GM18511 (cell line): Measurements from ENCODE around the gene ZRANB3.
"Not testable (repeated sequence)": the region's sequence is repeated elsewhere in the genome, so short reads cannot be mapped to it uniquely, and the experiment has no call there.

Experiments used
- ATAC-seq: cut with Tn5 transposase; IDR thresholded peaks from one replicate; pipeline ENCODE4 v1.9.1; 2021; ENCODE audit warnings: mild to moderate bottlenecking, moderate library complexity; ENCODE audit not compliant: unreplicated experiment

Gene ZRANB3

DNA sequence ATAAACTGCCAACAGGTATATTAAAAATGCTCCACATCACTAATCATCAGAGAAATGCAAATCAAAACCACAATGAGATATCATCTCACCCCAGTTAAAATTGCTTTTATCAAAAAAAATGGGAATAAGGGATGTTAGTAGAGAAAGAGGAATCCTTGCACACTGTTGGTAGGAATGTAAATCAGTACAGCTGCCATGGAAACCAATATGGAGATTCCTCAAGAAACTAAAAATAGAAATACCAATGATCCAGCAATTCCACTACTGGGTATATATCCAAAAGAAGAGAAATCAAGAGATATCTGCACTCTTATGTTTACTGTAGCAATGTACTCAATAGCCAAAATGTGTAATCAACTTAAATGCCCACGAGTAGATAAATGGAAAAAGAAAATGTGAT is 40.6 kb downstream of the ZRANB3 start:
- no peak for ATAC-seq

- no peak for ATAC-seq
Measured at GRCh38 chr2:135485441-135485840, 45.6 kb downstream of the ZRANB3 start.

DNA sequence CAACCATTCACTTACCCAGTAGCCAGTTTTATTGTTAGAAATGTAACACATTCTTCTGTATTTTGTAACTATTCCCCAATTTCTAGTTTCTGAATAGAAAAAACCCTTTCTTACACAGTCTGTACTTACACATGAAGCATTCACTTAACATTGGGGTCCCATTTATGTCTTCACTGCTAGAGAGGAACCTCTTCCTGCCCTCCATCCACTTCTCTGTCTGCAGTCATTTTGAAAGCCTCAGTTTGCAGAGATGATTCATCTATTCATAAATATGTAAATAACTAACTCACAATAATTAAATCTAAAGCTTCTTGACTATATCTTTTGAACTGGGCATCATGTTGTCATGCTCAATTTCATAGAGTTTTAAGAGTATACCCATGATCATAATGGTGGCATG is 55.9 kb downstream of the ZRANB3 start:
- ATAC-seq: no peak

DNA sequence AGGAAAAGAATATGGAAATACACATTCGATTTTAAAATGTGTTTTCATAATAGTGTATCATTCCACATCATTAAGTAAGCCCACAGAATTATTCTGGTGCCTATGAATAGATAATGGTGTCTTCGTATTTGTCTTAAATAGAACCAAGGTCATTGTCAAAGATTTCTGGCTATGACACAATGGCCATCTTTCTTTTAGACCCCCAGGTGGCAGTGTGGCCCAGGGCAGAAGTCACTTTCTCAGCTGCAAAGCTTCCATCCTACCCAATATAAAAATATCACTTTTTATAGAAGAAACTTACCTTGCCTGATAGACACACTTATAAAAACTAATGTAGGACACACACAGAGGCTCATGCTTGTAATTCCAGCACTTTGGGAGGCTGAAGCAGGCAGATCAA is 57.5 kb downstream of the ZRANB3 start:
- peak; percentile 46 for ATAC-seq

- ATAC-seq: no peak
Measured at GRCh38 chr2:135471106-135471505, 59.9 kb downstream of the ZRANB3 start.

- ATAC-seq: no peak
Measured at GRCh38 chr2:135457279-135457678, 73.7 kb downstream of the ZRANB3 start.

GRCh38 chr2:135456835-135457234 is 74.2 kb downstream of the ZRANB3 start:
- no peak for ATAC-seq

GRCh38 chr2:135456431-135456830 is 74.6 kb downstream of the ZRANB3 start:
- ATAC-seq: no peak

DNA sequence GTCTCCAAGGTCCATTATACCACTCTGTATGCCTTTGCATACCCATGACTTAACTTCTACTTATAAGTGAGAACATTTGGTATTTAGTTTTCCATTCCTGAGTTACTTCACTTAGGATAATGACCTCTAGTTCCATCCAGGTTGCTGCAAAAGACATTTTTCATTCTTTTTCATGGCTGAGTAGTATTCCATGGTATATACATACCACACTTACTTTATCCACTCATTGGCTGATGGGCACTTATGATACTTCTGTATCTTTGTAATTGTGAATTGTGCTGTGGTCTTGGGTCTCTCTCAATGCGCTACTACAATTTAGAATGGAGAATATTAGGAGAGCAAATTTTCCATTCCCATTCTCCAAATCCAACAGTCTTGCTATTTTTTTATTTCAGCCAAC is 76.4 kb downstream of the ZRANB3 start:
- ATAC-seq: no peak

GRCh38 chr2:135453027-135453426 is 78.0 kb downstream of the ZRANB3 start:
- ATAC-seq: not testable (repeated sequence)

DNA sequence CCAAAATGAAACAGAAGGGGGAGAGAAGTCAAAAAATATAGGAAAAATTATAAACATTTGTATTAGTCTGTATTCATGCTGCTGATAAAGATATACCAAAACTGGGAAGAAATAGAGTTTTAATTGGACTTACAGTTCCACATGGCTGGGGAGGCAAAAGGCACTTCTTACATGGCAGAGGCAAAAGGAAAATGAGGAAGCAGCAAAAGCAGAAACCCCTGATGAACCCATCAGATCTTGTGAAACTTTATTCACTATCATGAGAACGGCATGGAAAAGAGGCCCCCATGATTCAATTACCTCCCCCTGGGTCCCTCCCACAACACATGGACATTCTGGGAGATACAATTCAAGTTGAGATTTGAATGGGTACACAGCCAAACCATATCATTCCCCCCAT is 79.1 kb downstream of the ZRANB3 start:
- no peak for ATAC-seq

GRCh38 chr2:135443013-135443412 is 88.0 kb downstream of the ZRANB3 start:
- ATAC-seq: not testable (repeated sequence)

DNA sequence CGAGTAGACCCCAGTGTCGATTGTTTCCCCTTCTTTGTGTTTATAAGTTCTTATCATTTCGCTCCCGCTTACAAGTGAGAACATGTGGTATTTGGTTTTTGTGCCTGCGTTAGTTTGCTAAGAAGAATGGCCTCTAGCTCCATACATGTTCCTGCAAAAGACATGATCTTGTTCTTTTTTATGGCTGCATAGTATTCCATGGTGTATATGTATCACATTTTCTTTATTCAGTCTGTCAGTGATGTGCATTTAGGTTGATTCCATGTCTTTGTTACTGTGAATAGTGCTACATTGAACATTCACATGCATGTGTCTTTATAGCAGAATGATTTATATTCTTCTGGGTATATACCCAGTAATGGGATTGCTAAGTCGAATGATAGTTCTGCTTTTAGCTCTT is 95.9 kb downstream of the ZRANB3 start:
- not testable (repeated sequence) for ATAC-seq

- no peak for ATAC-seq
Measured at GRCh38 chr2:135424849-135425248, 106.2 kb downstream of the ZRANB3 start.

- ATAC-seq: no peak
Measured at GRCh38 chr2:135422898-135423297, 108.1 kb downstream of the ZRANB3 start.

DNA sequence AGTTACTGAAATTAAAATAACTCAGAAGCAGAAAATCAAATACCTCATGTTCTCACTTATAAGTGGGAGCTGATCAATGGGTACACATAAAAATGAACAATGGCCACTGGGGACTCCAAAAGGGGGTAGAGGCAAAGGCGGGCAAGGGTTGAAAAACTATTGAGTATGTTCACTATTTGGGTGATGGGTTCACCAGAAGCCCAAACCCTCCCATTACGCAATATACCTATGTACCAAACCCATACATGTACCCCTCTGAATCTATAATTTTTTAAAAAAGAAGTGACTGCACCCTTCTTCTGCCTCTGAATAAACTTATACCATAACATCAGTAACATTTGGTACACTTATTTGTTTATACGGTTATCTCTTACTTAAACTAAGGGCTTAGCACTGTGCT is 119.4 kb downstream of the ZRANB3 start:
- ATAC-seq: no peak

- no peak for ATAC-seq
Measured at GRCh38 chr2:135409436-135409835, 121.6 kb downstream of the ZRANB3 start.

DNA sequence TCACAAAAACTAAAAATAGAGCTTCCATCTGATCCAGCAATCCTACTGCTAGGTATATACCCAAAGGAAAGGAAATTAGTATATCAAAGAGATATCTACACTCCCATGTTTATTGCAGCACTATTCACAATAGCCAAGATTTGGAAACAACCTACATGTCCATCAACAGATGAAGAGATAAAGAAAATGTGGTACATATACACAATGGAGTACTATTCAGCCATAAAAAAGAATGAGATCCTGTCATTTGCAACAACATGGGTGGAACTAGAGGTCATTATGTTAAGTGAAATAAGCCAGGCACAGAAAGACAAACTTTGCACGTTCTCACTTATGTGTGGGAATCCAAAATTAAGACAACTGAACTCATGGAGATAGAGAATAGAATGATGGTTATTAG is 134.8 kb downstream of the ZRANB3 start:
- ATAC-seq: not testable (repeated sequence)

- ATAC-seq: no peak
Measured at GRCh38 chr2:135386993-135387392, 144.0 kb downstream of the ZRANB3 start.

DNA sequence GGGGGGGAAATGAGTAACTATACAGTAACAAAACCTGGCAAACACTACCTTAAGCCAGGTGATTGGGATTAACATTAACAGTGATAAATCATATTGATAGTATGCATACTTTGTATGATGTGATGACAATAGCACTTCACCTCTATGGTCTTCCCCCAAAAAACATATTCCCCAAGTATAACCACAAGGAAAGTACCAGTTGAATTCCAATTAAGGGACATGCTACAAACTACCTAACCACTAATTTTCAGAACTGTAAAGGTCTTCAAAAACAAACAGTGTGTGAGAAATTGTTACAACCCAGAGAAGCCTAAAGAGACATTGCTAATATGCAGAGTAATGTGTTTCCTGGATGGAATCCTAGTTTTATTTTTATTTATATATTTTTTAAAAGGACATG is 152.4 kb downstream of the ZRANB3 start:
- ATAC-seq: no peak

GRCh38 chr2:135373702-135374101 is 157.3 kb downstream of the ZRANB3 start:
- ATAC-seq: no peak

- ATAC-seq: no peak
Measured at GRCh38 chr2:135349941-135350340, 181.1 kb downstream of the ZRANB3 start.

DNA sequence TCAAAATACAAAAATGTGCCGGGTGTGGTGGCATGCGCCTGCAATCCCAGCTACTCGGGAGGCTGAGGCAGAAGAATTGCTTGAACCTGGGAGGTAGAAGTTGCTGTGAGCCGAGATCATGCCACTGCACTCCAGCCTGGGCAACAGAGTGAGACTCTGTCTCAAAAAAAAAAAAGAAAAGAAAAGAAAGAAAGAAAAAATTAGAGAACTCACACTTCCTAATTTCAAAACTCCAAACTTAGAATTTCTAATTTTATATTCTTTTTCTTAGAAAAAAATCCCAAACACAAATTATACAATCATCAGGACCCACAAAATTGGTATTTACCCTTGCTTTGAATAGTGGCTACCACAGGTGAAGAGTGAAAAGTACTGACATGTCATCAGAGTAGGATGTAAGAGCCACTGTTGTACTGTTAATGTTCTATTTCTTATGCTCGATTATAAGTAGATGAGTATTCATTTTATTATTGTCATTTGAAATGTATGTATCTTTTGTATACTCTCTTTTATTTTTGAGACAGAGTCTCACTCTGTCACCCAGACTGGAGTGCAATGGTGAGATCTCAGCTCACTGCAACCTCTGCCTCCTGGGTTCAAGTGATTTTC is 182.8 kb downstream of the ZRANB3 start:
- not testable (repeated sequence) for ATAC-seq
